NCI-H2227 (cell line): Measurements from ENCODE around the gene DAPK1.
"Not testable (repeated sequence)": the region's sequence is repeated elsewhere in the genome, so short reads cannot be mapped to it uniquely, and the experiment has no call there.

Source experiments
- DNase-seq: peaks from one replicate; lab custom pipeline; 2025; ENCODE audit not compliant: unreplicated experiment; lab: John Stamatoyannopoulos, UW

Gene DAPK1

DNA sequence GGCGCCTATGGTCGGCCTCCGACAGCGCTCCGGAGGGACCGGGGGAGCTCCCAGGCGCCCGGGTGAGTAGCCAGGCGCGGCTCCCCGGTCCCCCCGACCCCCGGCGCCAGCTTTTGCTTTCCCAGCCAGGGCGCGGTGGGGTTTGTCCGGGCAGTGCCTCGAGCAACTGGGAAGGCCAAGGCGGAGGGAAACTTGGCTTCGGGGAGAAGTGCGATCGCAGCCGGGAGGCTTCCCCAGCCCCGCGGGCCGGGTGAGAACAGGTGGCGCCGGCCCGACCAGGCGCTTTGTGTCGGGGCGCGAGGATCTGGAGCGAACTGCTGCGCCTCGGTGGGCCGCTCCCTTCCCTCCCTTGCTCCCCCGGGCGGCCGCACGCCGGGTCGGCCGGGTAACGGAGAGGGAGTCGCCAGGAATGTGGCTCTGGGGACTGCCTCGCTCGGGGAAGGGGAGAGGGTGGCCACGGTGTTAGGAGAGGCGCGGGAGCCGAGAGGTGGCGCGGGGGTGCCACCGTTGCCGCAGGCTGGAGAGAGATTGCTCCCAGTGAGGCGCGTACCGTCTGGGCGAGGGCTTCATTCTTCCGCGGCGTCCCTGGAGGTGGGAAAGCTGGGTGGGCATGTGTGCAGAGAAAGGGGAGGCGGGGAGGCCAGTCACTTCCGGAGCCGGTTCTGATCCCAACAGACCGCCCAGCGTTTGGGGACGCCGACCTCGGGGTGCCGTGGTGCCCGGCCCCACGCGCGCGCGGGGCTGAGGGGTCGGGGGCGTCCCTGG lies 561 bp downstream of the DAPK1 start:
- no peak for DNase-seq

DNA sequence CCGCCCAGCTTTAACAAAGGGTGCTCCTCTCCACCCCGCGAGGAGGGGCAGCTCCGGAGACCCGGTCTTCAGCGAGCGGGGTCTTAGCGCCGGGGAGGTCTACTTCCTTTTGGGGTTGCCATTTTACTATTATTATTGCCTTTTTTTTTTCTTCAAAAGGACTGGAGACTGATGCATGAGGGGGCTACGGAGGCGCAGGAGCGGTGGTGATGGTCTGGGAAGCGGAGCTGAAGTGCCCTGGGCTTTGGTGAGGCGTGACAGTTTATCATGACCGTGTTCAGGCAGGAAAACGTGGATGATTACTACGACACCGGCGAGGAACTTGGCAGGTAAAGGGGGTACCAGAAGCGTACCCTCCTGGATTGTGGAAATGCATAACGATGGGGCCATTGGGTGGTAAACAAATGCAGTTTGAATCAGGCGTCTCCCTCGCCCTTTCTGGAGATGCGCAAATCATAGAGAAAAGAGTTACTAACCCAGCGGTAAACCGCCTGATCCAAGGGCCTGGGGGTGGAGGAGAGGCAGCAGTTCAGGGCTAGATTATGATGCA lies 1.2 kb downstream of the DAPK1 start:
- no peak for DNase-seq

DNA sequence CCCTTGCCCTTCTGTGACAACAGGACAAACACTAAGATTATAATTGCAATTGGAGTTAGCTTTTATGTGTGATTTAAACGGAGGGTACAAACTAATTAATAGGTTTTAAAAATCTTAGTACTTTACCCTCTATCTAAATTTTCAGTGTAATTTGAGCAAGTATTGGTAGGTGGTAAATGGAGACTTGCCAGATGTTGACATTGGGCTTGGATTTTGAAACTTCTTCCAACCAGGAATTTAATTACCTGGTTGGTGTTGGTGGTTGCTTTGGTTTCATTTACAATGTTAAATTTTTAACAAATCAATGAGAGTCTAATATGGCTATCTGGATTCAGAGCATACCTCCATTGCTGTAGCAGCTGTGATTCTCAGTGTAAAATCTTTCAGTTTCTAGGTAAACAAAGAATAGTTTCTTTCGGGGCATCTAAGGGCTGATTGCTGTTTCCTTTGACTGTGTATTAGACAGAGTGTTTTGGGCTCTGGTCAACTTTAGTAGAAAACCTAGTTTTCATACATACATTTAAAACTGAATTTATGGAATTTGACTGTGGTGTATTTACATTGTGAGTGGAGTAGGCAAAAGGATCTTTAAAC lies 1.9 kb downstream of the DAPK1 start:
- no peak for DNase-seq

DNA sequence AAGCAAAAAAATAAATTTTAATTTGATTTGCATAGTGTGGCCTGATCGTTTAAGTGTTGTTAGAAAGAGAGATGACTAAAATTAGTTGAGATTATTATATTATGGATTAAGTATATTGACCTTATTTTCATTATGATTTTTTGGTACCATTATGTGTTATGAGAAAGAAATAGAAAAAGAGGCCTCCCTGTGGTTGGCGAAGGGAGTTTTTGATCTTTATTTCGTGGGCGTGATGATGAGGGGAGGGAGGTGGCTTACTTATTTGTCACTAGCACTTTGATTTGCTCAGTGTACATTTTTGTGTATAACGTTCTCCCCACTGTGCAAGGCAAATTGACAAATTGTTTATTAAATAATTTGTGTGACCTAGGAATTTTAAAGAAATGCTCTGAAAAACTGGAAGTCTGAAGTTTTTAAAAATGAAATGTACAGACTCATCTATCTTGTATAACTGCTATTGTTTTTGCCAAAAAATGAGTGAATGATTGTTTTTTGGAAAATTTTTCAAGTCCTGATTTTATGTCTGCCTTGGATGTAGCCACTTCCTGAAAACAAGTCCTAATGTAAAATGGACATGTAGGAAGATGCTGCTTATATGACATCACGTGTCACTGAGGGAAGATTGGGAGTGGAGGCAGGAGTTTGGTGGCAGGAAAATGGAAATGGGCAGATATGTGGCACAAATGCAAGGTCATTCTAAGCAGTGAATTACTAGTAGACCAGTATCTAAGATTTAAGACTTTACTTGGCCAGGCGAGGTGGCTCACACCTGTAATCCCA lies 3.0 kb downstream of the DAPK1 start:
- DNase-seq: no peak

DNA sequence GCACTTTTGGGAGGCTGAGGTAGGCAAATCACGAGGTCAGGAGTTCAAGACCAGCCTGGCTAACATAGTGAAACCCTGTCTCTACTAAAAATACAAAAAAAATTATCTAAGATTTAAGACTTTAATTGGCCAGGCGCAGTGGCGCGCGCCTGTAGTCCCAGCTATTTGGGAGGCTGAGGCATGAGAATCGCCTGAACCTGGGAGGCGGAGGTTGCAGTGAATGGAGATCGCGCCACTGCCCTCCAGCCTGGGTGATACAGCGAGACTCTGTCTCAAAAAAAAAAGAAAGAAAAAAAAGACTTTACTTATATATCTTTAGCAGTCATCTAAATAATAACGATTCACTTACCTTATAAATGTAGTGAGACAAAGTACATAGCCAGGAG lies 3.6 kb downstream of the DAPK1 start:
- not testable (repeated sequence) for DNase-seq

DNA sequence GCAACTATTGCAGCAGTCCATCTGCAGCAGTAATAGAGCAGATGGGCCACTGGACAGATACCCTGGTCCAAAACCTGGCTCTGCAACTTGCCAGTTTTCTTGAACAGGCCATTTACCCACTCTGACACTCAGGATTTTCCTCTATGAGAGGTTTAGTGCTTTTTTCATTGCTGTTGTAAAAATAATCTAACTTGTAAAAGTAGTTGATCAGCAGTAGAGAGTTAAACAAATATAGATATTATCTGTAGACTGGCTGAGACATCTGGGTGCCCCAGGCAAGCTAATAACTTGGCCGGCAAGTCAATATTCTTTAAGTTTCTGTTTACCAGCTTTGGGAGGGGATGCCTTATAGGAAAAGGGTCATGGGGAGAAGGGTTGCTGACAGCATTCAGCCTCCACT lies 4.1 kb downstream of the DAPK1 start:
- DNase-seq: no peak

DNA sequence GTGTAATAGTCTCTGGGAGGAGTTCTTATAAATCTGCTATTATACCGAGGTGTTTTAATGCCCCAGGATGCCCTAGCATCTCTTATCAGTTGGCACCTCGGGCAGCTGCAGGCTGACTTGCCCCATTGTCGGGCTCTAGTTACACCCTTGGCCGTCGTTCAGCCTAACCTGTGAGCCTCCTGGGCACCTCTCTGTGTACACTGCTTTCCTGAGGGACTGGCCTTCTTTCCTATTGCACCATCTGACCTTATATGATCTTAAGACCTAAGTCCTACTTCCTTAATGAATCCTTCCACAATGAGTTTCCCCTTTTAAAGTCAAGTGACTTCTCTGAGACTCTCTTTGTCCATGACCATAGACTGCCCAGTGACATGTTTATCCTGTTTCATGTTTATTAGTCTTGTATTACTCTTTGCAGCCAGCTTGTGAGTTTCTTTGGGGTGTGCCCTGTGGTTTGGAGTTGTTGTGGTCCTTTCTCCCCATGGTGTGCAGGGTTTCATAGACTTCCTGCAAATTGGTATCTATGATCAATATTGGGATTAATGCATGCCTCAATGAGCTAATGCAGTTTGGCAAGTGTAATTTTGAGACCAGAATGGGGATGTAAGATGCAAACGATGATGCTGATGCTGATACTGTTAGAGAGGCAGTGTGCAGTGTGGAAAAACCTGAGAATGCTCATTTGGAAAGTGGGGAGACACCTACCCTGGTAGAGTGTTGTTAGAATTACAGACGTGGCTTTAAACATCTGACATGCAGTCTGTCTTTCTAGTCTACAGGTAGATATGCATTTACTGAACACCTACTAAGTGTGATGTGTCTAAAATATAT lies 4.9 kb downstream of the DAPK1 start:
- DNase-seq: no peak

DNA sequence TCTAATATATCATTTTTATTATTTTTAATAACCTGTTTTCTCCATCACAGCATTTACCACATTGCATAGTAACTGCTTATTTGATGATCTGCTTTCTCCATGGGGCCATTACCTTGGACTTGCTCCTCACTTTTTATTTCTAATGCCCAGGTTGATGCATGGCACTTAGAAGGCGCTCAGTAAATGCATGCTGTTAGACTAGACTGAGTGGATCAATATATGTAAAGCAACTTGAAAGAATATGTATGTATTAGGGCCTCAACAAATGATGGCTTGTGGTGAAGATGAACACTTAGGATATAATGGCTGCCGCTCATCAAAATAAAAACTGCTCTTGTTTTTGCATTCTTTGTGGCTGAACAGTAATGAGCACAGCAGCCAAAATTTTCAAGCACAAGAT lies 5.8 kb downstream of the DAPK1 start:
- DNase-seq: no peak

DNA sequence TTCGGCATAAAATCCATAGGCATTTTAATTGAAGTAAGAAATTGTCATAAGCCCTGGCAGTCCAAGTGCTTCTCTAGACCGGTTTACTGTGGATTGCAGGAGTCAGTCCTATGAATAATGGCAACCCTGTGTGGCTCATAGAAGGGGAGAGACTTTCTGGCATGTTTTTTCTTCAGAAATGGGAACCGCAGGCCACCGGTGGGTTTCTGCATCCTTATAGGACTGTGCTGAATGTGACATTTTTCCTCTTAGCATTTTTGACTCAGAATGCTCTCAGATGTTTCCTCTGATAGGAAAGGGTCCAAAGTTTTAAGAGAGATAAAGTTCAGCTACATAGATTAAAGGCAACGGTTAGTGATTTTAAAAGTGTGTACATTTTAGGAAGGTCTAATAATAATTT lies 6.3 kb downstream of the DAPK1 start:
- DNase-seq: no peak

DNA sequence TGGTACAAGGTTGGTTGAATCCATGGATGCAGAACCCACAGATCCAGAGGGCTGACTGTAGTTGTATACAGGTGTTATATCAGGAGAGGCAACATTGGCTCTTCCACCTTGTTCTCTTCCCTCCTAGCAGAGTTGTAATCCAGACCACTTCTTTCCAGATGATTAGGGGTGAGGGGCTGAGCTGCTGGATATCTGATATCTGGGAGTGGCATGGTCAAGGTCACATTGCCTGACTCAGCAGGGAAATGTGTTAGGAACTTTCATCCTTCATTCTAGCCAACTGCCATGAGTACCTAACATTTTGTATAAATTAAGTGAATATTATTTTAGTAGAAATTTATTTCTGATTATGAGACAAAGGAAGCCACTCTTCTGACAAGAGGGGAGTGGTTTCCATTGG lies 7.3 kb downstream of the DAPK1 start:
- DNase-seq: no peak

DNA sequence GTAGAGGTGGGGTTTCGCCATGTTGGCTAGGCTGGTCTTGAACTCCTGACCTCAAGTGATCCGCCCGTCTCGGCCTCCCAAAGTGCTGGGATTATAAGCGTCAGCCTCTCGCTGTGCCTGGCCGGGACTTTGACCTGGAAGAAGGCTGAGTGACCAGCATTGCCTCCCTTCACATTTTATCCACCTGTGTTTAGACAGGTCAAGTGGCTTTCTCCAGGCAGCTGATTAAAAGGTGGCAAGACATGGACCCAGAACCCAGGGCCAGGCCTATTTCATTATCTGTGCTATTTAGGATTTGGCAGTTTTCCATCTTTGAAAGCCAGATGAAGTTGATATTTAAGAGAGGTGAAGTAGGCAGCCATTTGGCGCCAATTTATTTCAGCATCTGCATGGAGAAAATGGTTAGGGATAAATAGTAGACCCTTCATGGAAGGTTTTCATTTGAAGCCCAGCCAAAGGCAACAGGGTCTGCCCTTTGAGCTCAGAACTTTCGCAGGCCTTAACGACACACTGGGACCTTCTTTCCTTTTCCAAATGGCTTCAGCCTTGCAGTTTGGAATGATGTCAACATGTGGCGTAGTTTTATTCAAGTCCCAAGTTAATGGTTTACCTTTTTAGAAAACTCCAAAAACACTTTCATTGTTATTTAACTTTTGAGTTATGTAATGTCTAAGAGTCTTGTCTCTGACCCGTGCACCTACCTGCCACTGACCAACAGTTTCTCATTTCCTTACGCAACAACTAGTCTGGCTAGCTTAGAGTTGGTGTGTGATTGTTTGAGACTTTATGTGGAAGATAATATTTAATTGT lies 8.4 kb downstream of the DAPK1 start:
- DNase-seq: no peak

DNA sequence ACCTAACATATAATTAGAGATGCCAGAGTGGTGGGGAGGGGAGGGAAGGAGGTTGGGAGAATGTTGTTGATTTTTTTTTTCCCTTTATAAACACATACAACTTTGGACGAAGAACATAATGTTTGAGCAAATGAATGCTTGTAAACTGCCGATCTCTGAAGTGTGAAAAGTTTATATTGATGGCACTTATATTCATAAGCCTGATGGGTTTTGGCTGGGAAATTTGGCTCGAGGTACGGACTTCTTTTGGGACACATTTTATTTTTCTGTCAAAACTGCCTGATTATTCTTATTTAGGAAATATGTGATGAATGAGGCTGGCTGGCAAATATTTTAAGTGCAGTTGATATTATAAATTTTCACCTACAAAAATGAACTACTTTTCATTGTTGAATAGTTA lies 9.9 kb downstream of the DAPK1 start:
- DNase-seq: no peak

DNA sequence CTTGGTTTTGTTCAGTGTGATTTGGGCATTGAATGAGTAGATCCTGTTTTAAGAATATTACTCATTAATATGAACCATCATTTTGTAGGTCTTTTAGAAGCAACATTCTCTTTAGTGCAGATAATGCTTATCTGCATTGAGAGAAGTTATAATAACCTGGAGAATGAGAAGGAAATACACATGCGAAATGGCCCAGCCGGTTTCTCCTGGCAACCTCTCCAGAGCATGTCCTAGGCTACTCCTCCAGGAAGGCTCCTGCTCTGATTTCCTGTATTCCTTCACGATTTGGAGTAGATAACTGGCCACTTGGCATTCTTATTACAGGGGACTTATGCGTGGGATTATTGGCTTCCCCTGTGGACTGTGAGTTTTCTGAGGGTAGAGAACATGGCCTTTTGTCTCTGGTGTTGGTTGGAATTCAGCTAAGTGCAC lies 12.6 kb downstream of the DAPK1 start:
- DNase-seq: no peak

DNA sequence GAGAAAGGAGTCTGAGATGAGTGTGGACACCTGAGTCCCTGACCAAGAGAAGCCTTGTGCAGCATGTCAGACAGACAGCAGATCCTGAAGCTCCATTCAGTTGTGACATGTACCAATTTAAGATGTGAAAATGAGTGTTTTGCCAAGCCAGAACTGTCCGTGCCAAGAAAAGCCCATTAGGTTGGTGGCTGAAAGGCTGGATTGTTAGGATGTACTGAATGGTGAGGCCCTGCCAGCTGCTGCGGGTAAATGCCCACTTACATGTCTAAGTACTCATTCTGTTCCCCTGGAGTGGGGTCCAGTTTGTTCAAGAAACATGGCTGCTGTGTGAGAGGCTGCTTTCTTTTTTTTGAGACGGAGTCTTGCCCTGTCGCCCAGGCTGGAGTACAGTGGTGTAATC lies 14.6 kb downstream of the DAPK1 start:
- no peak for DNase-seq

DNA sequence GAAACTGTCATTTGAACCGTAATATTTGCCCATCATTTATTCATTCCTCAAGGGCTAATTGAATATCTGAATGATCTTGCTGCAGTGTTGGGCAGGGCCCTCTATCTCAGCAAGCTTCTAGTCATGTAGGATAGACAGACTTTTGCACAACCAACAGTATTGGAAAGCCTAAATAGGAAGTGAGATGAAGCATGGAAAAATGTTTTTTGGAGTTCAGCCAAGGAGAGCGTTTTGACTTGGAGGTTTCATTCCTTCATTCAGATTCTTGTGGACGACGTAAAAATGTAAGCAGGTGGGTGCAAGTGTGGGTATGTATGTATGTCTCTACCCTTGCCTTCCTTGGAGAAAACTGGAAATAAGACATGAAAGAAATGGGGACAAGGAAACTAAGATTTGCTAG lies 15.5 kb downstream of the DAPK1 start:
- DNase-seq: no peak

DNA sequence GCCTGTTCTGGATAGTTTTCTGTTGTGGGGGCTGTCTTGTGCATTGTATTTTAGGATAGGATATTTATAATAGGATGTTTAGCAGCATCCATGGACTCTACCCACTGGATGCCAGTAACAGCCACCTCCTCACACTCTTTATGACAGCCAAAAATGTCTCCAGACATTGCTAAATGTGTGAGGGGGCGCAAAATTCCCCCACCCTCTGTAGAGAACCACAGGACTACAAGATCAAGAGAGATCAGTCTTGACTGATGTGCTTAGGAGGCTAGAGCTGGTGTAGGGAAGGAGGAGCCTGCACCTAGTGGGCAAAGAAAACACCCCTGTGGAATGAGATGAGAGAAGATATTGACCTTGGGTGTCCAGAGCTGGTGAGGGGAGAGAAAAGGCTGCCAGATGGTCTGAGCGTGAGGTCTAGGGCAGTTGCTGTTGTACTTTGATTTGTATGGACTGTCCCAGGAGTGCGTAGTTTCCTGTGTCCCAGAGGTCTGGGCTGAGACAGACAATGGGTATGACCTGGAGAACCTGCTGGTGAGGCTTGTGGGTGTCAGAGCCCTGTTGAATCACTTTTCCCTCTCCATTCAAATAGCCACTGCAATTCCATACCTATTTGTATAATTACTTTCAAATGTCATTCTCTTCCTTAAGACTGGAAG lies 16.3 kb downstream of the DAPK1 start:
- DNase-seq: no peak

DNA sequence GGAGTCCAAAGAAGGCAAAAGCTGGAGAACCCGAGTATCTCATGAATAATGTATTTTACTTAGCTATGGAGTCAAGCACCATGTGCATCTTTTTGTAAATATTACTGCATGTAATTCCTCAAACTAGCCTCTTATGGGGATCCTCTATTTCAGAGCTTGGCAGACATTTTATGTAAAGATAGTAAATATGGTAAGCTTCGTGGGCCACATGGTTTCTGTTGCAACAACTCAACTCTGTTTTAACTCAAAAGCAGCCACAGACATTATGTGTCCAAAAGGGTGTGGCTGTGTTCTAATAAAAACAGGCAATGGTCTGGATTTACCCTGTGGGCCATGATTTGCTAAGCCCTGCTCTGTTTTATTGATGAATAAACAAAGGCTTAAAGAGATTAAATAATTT lies 17.3 kb downstream of the DAPK1 start:
- no peak for DNase-seq

DNA sequence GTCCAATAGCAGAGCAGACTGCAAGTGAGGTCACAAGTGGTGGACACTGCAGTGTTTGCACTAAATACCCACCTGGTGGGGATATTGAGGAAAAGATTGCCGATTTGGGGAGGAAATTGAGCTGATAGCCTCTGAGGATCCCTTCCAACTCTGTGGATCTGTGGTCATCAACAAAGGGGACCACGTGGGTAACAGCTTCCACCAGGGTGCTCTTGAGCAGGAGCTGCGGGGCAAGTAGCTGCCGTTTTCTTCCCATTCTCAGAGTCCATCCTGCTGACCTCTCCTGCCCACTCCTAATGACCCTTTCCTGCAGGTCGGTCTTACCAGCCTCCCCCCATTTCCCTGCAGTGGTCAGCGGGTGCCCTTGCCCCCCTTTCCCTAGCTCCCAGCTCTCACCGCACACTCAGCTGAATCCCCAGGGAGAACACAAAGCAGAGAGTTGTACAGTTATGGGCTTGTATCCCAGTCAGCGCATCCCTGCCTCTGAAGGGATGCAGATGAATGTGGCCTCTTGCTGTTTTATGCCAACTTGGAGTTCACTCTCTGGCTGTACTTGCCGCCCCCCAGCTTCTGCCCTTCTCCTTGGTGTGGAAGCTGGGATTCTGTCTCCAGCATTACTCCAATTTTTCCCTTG lies 18.0 kb downstream of the DAPK1 start:
- no peak for DNase-seq

DNA sequence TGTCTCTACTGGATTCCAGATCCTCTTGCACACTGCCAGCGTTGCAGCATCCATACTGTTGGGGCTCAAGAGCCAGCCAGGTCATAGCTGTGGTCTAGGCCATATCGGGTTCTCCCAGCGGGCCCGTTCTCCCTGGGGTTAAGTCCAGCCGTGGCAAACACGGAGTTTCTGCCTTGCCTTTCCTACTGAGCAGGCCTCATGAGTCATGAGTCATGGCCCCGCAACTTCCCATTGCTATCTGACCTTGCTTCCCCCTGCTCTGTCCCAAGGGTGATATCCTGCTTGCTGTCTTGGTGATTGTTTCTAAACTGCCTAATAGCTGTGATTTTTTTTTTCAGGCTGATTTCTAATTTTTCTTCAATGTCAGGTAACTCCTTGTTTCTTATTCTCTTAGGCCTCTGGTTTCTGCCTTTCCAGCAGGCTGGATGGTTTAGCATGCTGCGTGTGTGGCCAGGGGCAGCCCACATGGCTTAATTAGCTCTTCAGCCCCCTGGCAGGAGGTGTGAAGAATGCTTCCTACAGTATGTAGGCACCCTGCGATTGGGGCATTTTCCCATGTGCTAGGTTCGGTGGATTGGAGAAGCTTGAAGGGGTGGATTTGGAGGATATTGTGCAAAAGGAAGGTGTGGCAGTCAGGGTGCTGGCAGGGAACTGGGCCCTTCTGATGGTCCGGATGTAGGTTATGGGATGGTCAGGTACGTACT lies 18.7 kb downstream of the DAPK1 start:
- no peak for DNase-seq
